Stimulated activated CD4-positive, alpha-beta T cell treated with anti-CD3 and anti-CD28 coated beads, Interleukin-15, amount 100 ng/mL, for 1 hour (primary cell): ENCODE results near the gene KIAA0513.
"Not testable (repeated sequence)": the region's sequence is repeated elsewhere in the genome, so short reads cannot be mapped to it uniquely, and the experiment has no call there.

Source experiments
- DNase-seq, 2 donors: peaks; one replicate each; pipeline ENCODE4 v3.0.0-alpha.2; 2020; ENCODE audit warnings: low read depth in 1 of 2, low spot score in 1 of 2

Gene KIAA0513

DNA sequence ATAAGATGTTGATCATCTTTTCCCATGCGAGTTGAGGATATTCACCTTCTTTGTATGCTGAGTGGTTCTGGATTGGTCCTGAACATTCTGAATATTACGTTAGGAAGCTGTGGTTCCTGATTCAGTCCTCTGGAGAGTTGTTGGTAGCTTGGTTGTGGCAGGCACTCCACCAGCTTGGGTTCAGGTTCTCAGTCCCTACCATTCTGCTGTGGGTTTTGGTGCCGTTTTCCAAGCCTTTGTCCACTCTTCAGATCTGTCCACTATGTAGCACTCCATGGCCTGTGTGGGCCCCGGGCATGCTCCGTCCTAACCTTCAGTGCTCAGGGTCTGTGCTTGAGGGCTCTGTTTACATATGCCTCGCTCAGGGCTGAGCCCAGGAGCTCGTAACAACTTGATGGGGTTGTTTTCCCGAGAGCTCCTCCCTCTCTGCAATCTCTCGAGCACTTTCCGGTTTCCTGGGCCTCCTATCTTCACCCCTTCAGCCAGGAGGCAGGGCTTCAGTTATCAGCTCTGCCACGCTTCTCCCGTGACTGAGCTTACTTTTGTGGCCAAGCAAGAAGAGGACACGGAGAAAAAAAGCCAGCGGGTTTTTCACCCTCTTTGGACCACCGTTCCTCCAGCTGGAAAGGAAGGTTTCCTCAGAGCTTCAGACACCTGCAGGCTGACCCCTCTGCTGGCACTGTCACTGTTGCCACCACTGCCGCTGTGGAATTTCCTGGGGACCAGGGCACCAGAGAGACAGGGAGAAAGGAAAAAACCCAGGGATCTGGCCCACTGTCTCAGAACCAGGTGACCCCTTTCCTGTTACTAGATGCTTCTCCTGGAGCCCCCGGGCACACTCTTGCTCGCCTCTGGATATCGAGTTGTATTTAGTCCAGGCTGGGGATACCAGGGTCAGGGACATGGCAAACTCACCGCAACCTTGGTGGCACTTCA, 19.6 kb downstream of the KIAA0513 start:
- DNase-seq, result no peak

DNA sequence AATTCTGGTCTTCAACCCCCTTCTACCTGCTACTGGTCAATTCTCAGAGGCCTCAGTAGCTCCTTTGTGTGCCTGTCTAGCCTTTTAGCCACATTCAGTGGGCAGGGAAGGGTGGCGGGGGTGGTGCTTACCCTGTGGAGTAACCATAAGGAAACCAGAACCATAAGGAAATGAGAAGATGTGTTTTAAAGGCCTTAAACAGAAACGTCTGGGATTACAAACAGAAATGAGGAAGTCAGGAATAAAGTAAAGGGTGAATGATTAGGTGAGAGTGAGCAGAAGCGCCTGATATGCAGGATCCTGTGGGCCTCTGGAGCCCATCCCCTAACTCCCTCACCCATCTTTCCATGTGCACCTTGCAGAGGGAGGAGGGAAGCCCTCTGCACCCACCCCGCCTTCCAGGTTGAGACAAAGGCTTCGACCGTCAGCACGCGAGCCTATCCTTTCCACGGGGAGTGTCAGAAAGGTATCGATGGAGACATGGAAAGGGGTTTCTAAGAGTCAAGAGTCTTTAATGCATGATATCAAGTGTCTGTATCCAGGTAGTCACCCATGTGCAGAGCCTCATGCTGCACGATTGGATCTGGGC, 20.4 kb downstream of the KIAA0513 start:
- no peak for DNase-seq

DNA sequence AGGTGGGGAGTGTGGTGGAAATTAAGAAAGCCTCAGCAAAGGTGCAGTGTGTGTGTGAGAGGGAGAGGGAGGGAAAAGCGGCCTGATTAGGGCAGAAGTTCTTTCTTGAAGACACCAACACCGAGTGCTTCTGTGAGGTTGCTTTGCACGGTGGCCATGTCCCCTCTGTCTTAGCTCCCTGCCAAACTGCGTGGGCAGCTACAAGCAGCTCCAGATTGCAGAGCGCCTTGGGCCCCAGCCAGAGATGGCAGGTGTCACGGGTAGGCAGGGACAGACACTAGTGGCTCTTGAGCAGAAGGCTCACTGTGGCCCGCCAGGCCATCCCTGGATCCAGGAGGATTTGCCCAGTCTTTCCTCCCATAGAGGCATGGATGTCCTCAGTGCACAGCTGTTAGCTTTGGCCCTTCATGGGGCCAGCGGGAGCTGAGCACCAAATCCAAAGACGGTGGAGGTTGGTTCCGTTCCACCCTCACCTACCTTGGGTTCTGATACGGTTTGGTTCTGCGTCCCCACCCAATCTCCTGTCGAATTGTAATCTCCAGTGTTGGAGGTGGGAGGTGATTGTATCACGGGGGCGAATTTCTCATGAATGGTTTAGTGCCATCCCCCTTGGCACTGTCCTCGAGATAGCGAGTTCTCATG, 21.4 kb downstream of the KIAA0513 start:
- DNase-seq, result no peak

DNA sequence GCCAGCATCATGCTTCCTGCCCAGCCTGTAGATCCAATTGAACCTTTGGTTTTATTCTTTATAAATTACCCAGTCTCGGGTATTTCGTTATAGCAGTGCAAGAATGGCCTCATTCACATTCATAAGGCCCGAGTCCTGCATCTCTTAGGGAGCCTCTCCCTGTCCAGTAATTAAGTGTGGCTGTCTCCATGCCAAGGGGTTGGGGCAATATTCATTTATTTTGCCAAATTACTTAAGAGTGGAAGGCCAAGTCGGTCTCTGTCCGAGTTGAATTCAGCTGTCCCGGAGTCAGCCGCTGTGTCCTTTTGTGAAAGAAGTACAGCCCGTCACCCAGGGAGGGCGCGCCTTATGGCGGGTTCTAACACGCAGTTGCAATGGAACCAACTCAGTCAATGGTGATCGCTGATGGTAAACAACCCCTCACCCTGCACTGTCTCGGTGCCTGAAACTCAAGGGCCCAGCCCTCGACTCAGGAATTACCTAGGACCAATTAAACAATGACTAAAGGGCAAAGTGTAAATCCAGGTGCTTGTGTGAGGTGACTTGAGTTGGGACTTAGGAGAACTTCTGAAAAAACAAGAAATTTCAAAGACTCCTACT, 22.2 kb downstream of the KIAA0513 start:
- DNase-seq, result no peak

DNA sequence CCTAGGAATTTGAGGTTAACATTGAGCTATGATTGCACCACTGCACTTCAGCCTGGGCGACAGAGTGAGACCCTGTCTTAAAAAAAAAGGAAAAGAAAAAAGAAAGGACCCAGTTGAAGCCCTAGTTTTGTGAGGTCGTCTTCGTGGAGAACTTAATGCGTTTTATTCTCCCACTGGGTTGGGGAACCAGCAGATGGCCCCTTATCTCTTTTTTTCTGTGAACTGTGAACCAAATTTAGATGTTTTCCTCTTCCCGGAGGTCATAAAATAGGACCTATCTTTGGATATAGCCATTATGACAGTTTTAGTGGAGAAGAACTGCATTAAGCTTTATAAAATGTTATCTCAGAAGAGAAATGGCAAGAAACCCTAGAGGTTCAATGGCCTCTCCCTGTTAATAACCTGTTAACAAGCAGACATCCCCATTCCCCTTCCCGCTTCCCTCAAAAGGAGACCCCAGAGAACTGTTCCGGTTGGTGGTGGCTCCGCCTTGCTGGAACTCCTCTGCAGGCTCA, 23.5 kb downstream of the KIAA0513 start:
- no peak for DNase-seq

DNA sequence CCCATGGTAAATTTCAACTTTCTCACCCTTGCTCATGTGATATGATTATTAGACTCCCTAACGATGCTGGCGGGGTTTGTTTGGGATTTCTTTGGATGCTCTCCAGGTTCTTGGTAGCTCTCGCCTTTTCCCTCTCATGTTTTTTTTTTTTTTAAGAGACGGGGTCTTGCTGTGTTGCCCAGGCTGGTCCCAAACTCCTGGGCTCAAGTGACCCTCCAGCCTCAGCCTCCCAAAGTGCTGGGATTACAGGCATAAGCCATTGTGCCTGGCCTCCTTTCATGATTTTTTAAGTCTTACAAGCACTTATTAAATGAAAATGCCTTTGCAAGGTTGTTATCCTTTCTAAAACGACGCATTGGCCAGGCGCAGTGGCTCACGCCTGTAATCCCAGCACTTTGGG, 24.1 kb downstream of the KIAA0513 start:
- no peak for DNase-seq

DNA sequence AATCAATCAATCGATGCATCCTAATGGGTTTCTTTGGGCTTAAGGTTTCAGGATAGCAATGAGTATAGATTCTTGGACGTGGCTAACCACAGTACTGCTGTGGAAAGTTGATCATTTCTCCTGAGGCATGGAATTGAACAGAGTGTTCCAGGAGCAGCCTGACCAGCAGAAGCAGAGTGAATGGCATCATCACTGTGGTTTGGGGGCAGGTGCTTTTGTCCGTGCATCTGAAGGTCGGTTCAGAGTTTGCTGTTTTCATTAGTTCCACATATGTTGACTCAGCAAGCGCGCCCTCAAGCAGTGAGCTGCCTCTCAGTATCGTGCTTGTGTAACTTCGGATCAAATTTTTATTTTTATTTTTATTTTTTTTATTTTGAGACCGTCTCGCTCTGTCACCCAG, 24.9 kb downstream of the KIAA0513 start:
- DNase-seq, result no peak

DNA sequence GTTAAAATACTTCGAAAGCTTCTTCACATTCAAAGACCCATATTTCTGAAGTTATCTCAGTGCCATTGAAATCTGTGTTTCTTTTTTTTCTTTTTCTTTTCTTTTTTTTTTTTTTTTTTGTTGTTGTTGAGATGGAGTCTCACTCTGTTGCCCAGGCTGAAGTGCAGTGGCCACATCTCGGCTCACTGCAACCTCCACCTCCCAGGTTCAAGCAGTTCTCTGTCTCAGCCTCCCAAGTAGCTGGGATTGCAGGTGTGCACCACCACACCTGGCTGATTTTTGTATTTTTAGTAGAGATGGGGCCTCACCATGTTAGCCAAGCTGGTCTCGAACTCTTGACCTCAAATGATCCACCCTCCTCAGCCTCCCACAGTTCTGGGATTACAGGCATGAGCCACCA, 26.7 kb downstream of the KIAA0513 start:
- DNase-seq, result not testable (repeated sequence)

DNA sequence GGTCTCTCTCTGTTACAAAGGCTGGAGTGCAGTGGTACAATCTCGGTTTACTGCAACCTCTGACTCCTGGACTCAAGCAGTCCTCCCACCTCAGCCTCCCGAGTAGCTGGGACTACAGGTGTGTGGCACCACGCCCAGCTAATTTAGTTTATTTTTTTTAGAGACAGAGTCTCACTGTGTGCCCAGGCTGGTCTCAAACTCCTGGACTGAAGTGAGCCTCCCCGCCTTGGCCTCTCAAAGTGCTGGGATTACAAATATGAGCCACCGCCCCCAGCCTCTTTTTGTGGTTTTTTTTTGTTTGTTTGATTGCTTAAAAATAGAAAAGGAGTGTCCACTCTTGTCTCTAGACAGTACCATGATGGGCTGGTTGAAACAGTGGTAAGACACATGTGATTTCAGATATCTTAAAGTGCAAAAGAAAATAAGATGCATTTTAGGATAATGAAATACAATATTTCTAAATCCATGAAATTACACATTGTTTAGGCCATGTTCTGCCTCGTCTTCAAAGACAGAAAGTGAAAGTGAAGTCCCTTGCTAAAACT, 27.4 kb downstream of the KIAA0513 start:
- no peak for DNase-seq

DNA sequence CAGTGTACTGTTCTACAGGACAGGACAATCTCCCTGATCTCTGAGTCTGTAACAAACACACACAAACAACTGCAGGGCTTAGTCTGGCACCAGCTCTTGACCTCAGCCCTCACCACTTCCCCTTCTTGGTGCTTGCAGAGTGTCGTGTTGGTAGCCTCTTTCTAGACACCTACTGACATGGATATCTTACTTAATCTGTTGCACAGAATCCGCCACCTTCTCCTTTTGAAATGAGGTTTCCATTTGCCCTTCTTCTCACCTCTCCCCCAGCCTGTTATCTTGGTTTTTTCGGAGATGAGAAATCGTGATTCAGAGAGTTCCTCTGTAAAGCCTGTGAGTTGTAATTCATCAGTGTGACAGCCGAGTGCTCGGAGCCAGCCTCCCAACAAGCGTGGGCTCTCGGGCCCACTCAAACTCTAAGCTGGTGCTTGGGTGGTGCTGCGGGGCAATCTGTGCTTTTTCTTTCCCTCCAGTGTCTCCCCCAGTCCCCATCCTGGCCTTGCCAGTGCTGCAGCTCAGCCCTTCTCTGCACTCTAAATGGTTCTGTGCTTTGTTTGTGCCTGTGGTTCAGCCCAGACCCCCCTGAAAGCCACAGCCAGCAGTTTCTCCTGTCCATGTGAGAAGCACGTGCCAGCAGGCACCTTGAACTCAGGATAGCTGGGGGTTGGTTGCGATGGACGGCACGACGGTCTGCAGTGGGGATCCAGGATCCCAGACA, 28.1 kb downstream of the KIAA0513 start:
- peak; percentile 25 to 29 for DNase-seq

DNA sequence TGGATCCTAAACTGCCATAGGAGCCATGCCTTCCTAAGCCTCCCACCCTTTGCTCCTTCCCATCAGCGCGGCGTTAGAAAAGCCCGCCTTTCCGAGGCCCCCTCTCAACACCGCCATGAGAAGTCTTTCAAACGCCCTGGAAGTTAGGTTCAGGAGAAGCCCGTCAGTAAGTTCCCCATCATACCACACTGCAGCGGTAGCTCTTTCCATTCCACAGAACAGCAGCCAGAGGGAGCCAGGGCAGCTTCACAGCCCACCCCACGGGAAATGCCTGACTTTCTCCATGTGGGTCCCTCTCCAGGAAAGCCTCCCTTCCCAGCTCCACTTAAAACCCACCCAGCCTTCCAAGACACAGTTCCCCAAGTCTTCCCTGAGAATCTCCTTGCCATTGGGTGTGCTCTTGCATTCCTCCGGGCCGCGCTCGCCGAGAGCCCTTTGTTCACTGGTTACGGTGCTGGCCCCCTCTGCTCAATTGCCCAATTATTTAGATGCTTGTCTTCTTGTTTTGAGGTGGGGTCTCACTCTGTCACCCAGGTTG, 28.7 kb downstream of the KIAA0513 start:
- no peak for DNase-seq

DNA sequence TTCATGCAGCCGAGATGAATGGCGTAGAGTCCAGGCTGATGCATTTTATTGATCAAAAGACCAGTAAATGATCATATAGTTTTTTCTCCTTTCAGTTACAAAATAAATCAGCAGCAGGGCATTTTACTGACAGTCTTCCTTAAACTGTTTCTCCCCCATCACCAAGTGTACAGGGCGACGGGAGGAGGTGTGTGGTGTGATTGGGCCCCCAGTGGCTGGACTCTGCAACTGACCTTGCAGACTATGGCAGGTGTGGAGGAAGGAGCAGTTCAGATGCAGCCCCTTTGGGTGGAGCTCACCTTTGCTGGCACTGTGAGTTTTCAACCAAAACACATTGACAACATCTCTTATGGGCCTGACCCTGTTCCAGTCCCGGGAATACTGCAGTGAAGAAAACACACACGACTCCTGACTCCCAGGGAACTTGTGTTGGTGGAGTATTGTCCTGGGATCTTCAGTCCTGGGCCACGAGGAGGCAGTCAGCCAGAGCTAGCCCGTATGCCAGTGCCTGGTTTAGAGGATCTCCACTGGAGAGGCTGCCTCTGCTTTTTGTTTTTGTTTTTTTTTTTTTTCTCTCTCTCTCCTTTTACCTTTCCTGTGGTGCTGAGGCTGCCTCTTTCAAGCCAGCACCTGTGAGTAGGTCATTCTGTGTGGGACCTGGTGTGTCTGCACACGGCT, 29.8 kb downstream of the KIAA0513 start:
- no peak for DNase-seq

DNA sequence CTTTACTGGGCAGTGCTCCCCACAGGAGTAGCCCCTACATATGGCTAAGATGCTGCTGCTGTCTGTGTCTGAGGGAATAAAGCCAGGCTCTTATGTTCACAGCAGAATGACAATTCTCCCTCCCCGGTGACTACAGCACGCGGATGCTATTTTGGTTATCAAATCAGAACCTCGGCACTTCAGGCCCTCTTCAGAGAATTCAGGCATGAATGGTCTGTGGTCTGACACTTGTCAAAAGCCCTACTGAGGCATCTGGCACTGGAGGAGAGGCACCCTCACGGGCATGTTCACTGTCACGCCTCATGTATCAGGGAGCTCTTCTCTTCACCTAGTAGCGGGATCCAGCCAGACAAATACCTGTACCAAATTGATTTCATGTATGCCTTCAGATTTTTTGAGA, 30.4 kb downstream of the KIAA0513 start:
- DNase-seq, result no peak

DNA sequence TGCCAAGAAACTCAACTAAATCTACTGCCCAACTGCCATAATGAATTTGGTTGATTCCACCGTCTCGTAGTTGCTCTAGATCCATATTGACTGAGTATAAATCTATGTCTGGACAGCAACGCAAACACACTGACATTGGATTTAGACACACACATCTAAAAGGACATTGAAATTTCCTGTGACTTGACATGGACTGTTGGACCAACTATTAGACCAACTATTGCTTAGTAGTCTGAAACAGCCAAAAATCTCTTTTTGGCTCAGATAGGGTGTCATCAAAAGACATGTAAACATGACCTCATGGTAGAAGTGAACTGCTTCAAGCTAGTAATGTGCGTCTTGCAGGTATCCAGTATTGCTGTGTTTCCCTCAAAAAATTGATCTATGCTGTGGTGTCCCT, 31.3 kb downstream of the KIAA0513 start:
- no peak for DNase-seq

DNA sequence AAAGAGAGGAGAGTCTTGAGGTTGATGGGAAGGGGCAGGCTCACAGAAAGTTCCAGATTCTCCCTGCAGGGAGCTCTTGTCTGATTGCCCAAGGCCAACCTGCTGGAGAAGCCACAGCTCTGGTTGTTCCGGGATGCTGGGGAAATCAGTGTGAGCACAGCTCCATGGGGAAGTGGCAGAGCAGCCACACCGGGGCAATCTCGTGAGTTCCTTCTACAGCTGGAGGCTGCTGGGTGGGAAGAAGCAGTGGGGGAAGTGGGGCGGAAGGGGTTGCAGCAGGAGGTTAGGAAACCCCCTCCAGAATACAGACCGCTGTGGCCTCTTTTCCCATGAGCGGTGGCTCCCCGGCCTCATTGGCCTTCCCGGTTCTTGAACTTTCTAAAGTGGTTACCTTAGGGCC, 34.0 kb downstream of the KIAA0513 start:
- DNase-seq, result no peak

DNA sequence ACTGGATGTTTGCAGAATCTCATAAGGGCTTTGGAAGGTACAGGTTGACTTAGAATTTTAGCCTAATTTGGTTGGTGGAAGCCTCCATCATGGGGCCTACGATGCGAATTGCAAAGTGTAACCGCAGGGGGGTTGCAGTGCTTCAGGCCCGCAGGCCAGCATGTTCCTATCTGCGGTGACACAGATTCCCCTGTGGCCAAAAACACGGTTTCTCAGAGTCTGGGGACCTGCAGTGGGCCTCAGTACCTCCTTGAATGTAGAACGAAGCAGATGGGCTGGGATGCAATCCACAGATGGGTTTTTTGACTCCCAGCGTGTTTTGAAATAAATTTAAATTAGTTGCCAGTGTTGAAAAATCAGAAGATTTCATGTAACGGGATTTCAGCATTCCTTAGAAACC, 34.7 kb downstream of the KIAA0513 start:
- DNase-seq, result no peak

DNA sequence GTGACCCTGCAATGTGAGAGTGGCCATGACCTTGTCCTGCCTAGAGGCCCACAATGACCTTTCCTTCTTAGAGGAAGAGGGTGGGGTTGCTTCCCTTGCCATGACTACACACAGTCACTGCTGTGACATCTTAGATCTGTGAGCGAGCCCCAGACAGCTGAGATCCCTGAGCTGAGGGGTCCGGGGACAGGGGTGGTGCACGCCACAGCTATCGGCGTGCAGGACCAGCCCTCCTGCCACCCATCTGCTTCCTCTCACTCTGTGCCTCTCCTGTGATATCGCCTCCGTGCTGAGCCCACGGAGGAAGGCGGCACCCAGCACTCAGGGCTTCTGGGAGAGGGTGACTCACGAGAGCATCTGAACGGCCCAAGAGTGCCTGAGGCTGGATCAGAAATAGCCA, 35.2 kb downstream of the KIAA0513 start:
- no peak for DNase-seq

DNA sequence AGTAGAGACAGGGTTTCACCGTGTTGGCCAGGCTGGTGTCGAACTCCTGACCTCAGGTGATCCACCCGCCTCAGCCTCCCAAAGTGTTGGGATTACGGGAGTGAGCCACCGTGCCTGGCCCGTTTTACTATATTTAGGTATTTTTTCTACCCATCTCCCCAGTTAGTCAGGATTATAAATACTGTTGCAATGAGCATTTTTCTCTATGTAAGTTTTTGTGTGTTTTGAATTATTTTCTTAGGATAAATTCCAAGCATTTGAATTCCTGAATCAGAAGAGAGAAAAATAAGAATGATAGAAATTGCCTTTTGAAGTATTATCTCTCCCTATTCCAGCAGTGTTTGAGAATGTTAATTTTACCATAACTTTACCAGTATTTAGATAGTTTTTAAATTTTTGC, 36.6 kb downstream of the KIAA0513 start:
- DNase-seq, result no peak

DNA sequence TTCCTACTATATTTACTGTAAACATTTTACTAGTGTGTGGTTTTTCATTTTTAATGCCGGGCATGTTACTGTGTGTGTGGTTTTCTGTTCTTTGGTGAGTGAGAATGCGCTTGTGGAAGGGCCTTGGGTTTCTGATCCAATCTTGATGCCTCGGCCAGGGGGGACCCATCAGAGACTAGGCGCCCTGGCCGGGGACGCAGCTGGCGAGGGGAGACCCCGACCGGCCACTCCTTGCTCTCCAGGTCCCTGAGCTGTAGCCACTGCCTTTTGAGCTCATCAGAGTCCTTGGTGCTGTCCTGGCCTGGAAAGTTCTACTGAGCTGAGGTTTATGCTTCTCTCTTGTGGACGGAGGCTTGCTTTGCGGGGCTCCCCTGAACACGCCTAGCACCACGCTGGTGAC, 37.5 kb downstream of the KIAA0513 start:
- no peak for DNase-seq

DNA sequence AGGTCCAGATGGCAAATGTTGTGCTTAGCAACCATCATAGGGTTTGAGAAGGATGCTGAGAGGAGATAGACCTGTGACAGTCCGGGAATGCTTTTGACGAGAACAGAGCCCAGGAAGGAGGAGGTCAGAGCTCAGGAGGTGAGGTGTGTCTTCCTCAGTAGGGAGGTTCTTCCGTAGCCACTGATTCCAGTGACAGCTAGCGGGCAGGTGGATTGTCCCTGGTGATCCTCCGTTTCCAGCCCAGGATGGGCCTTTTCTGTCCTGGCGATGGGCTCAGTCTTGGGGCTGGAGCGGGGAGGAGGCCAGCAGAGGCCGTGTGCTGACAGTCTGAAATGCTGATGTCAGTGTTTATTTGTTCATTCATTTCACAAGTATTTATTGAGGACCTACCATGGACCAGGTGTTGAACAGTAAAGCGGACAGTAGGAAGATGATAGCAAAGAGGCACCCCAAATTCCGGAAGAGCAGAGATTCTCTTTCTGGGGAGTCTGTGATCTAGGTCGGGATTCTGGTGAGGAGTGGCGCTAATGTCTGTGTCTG, 38.8 kb downstream of the KIAA0513 start:
- no peak for DNase-seq
